ENCODE results near the gene DLG2. TPM values are rescaled to one million over a fixed set of nuclear protein-coding genes. Genes with fewer than 3 reads are reported as not detected.

The DLG2 gene
- total RNA-seq, 1 donor from 2014 or later: 0.43 TPM

DNA sequence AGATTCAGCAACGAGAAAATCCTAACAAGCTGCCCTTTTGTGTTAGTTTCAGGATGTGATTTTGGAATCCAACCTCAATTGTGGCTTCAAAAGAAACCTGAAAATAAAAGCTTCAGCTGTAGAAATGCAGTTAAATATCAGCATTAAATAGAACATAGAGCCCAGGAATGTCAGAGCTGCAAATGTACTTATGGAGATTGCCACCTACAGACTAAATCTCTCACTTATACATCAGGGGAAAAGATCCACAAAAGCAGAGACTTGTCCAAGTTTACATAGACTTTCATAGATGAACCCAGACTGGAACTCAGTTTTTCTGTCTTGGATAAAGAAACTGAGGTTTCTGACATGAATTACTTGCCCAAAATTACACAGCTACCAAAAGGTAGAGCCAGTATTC, 446.6 kb downstream of the DLG2 start:
- TF ChIP-seq, protein P1, sequence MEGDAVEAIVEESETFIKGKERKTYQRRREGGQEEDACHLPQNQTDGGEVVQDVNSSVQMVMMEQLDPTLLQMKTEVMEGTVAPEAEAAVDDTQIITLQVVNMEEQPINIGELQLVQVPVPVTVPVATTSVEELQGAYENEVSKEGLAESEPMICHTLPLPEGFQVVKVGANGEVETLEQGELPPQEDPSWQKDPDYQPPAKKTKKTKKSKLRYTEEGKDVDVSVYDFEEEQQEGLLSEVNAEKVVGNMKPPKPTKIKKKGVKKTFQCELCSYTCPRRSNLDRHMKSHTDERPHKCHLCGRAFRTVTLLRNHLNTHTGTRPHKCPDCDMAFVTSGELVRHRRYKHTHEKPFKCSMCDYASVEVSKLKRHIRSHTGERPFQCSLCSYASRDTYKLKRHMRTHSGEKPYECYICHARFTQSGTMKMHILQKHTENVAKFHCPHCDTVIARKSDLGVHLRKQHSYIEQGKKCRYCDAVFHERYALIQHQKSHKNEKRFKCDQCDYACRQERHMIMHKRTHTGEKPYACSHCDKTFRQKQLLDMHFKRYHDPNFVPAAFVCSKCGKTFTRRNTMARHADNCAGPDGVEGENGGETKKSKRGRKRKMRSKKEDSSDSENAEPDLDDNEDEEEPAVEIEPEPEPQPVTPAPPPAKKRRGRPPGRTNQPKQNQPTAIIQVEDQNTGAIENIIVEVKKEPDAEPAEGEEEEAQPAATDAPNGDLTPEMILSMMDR (IDR thresholded peaks at IDR 0.05): no peak
- intact Hi-C loops (cut with DNase I): no loop called here
- H3K27me3 ChIP-seq: no peaks in the 10 kb centered on the region
- H3K4me1 ChIP-seq: no peaks in the 10 kb centered on the region
- H3K27ac ChIP-seq: no peak overlapping the region
- DNase-seq (ENCODE audit: low spot score in 2 of 2): no peak
- no peaks in the 10 kb centered on the region for H3K9me3 ChIP-seq
- no peak overlapping the region for H3K4me3 ChIP-seq
- H3K36me3 ChIP-seq: no peaks in the 10 kb centered on the region

DNA sequence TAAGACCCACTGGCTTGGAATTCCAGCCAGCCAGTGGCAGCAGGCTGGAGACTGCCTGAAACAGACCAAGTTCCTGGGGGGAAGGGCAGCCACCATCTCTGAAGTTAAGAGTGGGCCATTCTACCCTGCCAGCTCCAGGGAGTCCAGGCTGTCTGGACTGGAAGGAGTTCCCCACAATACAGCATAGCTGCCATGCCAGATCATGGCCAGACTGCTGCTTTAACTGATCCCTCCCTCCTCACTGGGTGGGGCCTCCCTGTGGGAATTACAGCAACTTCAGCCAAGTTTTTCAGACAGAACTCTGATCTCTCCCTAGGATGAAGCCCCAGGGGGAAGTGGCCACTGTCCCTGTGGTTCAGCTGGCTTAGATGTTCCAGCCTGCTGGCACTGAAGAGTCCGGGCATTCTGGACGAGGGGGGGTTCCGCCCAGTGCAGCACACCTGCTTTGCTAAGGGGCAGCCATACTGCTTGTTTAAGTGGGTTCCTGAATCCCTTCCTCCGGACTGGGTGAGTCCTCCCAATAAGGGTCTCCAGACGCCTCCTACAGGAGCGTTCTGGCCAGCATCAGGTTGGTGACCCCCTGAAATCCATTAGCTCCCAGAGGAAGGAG, 455.4 kb downstream of the DLG2 start:
- H3K27me3 ChIP-seq: no peaks in the 10 kb centered on the region
- no peaks in the 10 kb centered on the region for H3K4me1 ChIP-seq
- TF ChIP-seq, protein P1 (IDR thresholded peaks at IDR 0.05): no peak
- no peak for DNase-seq (ENCODE audit: low spot score in 2 of 2)
- peaks cover 0 to 30% of the 10 kb centered on the region in 2 donors for H3K9me3 ChIP-seq
- H3K27ac ChIP-seq: no peak overlapping the region
- no peaks in the 10 kb centered on the region for H3K36me3 ChIP-seq
- intact Hi-C loops (cut with DNase I): no loop called here
- H3K4me3 ChIP-seq: no peak overlapping the region

DNA sequence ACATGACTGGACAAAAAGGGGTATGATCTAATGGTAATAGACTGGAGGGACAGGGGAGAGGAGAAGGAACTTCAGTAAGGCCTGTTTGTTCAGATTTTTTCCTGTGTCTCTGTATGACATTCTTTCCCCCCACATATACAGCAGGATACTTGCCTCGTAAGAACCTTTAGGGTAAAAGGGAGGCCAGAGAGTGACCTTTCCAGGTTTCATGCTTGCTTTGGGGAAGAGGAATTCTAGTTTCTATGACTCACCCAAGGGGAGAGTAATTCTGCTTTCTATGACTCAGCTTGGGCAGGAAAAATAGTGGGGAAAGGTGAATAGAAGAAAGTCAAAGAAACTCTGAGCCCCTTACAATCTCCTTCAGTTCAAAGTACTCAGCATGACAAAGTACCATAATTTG, 457.0 kb downstream of the DLG2 start:
- H3K27me3 ChIP-seq: no peaks in the 10 kb centered on the region

DNA sequence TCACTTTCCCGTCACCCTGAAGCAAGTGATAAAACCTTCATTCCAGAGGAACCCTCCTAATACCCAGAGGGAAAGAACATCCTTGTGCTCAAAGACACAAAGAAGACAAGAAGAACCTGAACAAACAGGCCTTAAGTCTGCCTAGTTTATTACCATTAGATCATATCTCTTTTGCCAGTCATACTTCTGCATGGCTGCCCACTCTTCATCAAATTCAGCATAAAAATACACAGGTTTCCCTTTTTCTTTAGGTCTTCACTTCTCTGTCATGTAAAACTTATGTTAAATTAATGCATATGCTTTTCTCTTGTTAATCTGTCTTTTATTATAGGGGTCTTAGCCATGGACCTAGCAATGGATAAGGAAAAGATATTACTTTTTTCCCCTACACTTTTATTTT, 459.7 kb downstream of the DLG2 start:
- TF ChIP-seq, protein P1 (IDR thresholded peaks at IDR 0.05): no peak
- DNase-seq (ENCODE audit: low spot score in 2 of 2): no peak
- intact Hi-C loops (cut with DNase I): no loop called here

More for the DNA sequence above, 457.0 kb downstream of the DLG2 start:
- intact Hi-C loops (cut with DNase I): no loop called here
- H3K36me3 ChIP-seq: no peaks in the 10 kb centered on the region
- H3K27ac ChIP-seq: no peak overlapping the region
- no peak for DNase-seq (ENCODE audit: low spot score in 2 of 2)
- peaks cover 0 to 28% of the 10 kb centered on the region in 2 donors for H3K9me3 ChIP-seq
- no peaks in the 10 kb centered on the region for H3K4me1 ChIP-seq
- H3K4me3 ChIP-seq: no peak overlapping the region
- TF ChIP-seq, protein P1 (IDR thresholded peaks at IDR 0.05): no peak

DNA sequence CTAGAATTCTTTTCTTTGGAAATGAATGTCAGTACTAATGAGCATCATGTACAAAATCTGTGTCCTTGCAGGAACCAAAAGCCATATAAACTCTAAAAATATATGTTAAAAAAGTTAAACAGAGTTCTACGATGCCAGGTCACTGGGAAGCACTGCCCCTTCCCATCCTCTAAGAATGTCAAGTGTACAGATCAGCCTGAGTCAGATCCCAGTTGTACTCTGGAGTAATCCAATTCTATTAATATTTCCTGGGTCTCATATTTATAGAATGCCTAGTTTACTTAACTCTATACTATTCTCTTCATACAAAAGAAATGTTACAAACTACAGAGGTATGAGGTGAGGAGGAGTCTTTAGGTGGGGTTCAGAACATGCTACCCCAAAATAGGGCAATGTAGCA, 460.1 kb downstream of the DLG2 start:
- no peaks in the 10 kb centered on the region for H3K27me3 ChIP-seq
- no peaks in the 10 kb centered on the region for H3K4me1 ChIP-seq
- H3K4me3 ChIP-seq: no peak overlapping the region
- intact Hi-C loops (cut with DNase I): no loop called here
- no peak overlapping the region for H3K27ac ChIP-seq
- DNase-seq (ENCODE audit: low spot score in 2 of 2): no peak
- TF ChIP-seq, protein P1 (IDR thresholded peaks at IDR 0.05): no peak
- H3K36me3 ChIP-seq: no peaks in the 10 kb centered on the region
- H3K9me3 ChIP-seq: no peaks in the 10 kb centered on the region

More for the DNA sequence above, 459.7 kb downstream of the DLG2 start:
- Histone ChIP-seq H3K36me3 (no peaks in the 10 kb centered on the region), H3K27ac (no peak overlapping the region), H3K4me1 (no peaks in the 10 kb centered on the region), H3K27me3 (no peaks in the 10 kb centered on the region), H3K9me3 (peaks cover 0 to under 1% of the 10 kb centered on the region in 2 donors), H3K4me3 (no peak overlapping the region)

DNA sequence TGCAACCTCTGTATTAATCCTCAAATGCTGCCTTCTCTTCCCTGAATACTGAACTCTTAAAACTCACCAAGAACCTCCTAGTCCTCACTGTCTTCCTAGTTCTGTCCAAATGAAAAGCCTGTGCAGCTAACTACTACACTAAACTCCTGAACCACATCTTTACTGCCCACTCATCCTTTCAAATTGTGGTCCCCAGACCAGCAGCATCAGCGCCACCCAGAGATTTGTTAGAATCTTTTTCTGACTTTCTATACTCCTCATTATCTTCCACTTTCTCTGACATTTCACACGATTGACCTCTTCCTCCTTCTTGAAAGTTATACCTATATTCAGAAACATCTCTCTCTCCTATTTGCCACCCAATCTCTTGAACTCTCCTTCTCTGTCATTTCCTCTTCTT, 461.3 kb downstream of the DLG2 start:
- intact Hi-C loops (cut with DNase I): no loop called here
- no peaks in the 10 kb centered on the region for H3K9me3 ChIP-seq

More for the DNA sequence above, 461.3 kb downstream of the DLG2 start:
- Histone ChIP-seq H3K4me3 (no peak overlapping the region), H3K27ac (no peak overlapping the region), H3K27me3 (no peaks in the 10 kb centered on the region), H3K4me1 (no peaks in the 10 kb centered on the region), H3K36me3 (no peaks in the 10 kb centered on the region)
- DNase-seq (ENCODE audit: low spot score in 2 of 2): no peak
- TF ChIP-seq, protein P1 (IDR thresholded peaks at IDR 0.05): no peak
